ENCODE results near the gene SUPT20H.
"Not testable (repeated sequence)": the region's sequence is repeated elsewhere in the genome, so short reads cannot be mapped to it uniquely, and the experiment has no call there.

SUPT20H gene

GRCh38 chr13:37069597-37070103, 10.2 kb upstream of the SUPT20H start:
- no peak for DNase-seq (ENCODE audit: low spot score)

GRCh38 chr13:37068962-37069361, 9.5 kb upstream of the SUPT20H start:
- no peak for DNase-seq (ENCODE audit: low spot score)

- no peak for DNase-seq (ENCODE audit: low spot score)
Observed at GRCh38 chr13:37067874-37068273, 8.4 kb upstream of the SUPT20H start.

GRCh38 chr13:37065890-37066526, 6.5 kb upstream of the SUPT20H start:
- DNase-seq (ENCODE audit: low spot score): no peak

GRCh38 chr13:37059848-37060192, 332 bp upstream of the SUPT20H start:
- DNase-seq (ENCODE audit: low spot score): no peak

- DNase-seq (ENCODE audit: low spot score): not testable (repeated sequence)
Observed at GRCh38 chr13:37056228-37056627, 3.3 kb downstream of the SUPT20H start.

GRCh38 chr13:37053111-37053510, 6.4 kb downstream of the SUPT20H start:
- DNase-seq (ENCODE audit: low spot score): not testable (repeated sequence)

- no peak for DNase-seq (ENCODE audit: low spot score)
Observed at GRCh38 chr13:37049810-37050209, 9.7 kb downstream of the SUPT20H start.

- no peak for DNase-seq (ENCODE audit: low spot score)
Observed at GRCh38 chr13:37047846-37048245, 11.6 kb downstream of the SUPT20H start.

GRCh38 chr13:37047032-37047431, 12.5 kb downstream of the SUPT20H start:
- DNase-seq (ENCODE audit: low spot score): no peak

- no peak for DNase-seq (ENCODE audit: low spot score)
Observed at GRCh38 chr13:37046062-37046461, 13.4 kb downstream of the SUPT20H start.

- no peak for DNase-seq (ENCODE audit: low spot score)
Observed at GRCh38 chr13:37040789-37041188, 18.7 kb downstream of the SUPT20H start.

- DNase-seq (ENCODE audit: low spot score): no peak
Observed at GRCh38 chr13:37039896-37040295, 19.6 kb downstream of the SUPT20H start.

- DNase-seq (ENCODE audit: low spot score): no peak
Observed at GRCh38 chr13:37037241-37037640, 22.2 kb downstream of the SUPT20H start.

GRCh38 chr13:37029617-37030016, 29.9 kb downstream of the SUPT20H start:
- DNase-seq (ENCODE audit: low spot score): no peak

GRCh38 chr13:37027639-37028038, 31.8 kb downstream of the SUPT20H start:
- no peak for DNase-seq (ENCODE audit: low spot score)

- no peak for DNase-seq (ENCODE audit: low spot score)
Observed at GRCh38 chr13:37026771-37027170, 32.7 kb downstream of the SUPT20H start.

- DNase-seq (ENCODE audit: low spot score): no peak
Observed at GRCh38 chr13:37023871-37024270, 35.6 kb downstream of the SUPT20H start.

GRCh38 chr13:37014609-37015008, 44.9 kb downstream of the SUPT20H start:
- no peak for DNase-seq (ENCODE audit: low spot score)

GRCh38 chr13:37011788-37012187, 47.7 kb downstream of the SUPT20H start:
- no peak for DNase-seq (ENCODE audit: low spot score)

GRCh38 chr13:37011002-37011401, 48.5 kb downstream of the SUPT20H start:
- DNase-seq (ENCODE audit: low spot score): no peak

- no peak for DNase-seq (ENCODE audit: low spot score)
Observed at GRCh38 chr13:37010424-37010823, 49.1 kb downstream of the SUPT20H start.

- DNase-seq (ENCODE audit: low spot score): no peak
Observed at GRCh38 chr13:37009692-37010091, 49.8 kb downstream of the SUPT20H start.

GRCh38 chr13:37001921-37002250, 57.6 kb downstream of the SUPT20H start:
- no peak for DNase-seq (ENCODE audit: low spot score)
